A549 treated with AZD9567 at 1 μM for 4 hours (cell line): ENCODE measurements around the gene OR6C1. TPM values are rescaled to one million over a fixed set of nuclear protein-coding genes. Genes with fewer than 3 reads are reported as not detected.

Experiments used
- total RNA-seq: library from RNA; stranded (reverse); fragments of 200-300 nt; extraction: Qiagen RNA extraction; gene quantifications from 5 replicates; pipeline ENCODE4 v1.2.3, GENCODE V29; 2022; ENCODE audit not compliant: insufficient read depth

Gene OR6C1
- not detected in 5 replicates for total RNA-seq

GRCh38 chr12:55314043-55314442 lies at the start of gene OR6C1:
Gene OR6C1, plus strand, starts transcription at chr12:55314343. Its CDS starts 6,257 bp downstream, at chr12:55320600.

GRCh38 chr12:55296469-55296868 lies 17.7 kb upstream of the OR6C1 start, which contains the start of gene OR6C6:
Gene OR6C6, minus strand, starts transcription at chr12:55296569. Its CDS starts 1,337 bp downstream, at chr12:55295232.

GRCh38 chr12:55330446-55330845 lies 16.3 kb downstream of the OR6C1 start, which contains the start of gene OR6C3:
Gene OR6C3, plus strand, starts transcription at chr12:55330746. Its CDS starts 955 bp downstream, at chr12:55331701.

GRCh38 chr12:55362675-55363074 lies 48.5 kb downstream of the OR6C1 start, which contains the start of gene OR6C75:
Gene OR6C75, plus strand, starts transcription at chr12:55362975. Its CDS starts 2,136 bp downstream, at chr12:55365111.

Other genes with a start within 250 kb of the OR6C1 start
- not detected in 5 replicates for gene OR9K2, start 187.9 kb upstream of the OR6C1 start, total RNA-seq
- gene OR10A7, start 93.3 kb upstream of the OR6C1 start, total RNA-seq = not detected in 5 replicates
- gene OR6C74, start 69.7 kb upstream of the OR6C1 start, total RNA-seq = not detected in 5 replicates
- not detected in 5 replicates for gene OR6C6, start 17.8 kb upstream of the OR6C1 start, total RNA-seq
- gene OR6C3, start 16.4 kb downstream of the OR6C1 start, total RNA-seq = not detected in 5 replicates
- gene OR6C75, start 48.6 kb downstream of the OR6C1 start, total RNA-seq = not detected in 5 replicates
- not detected in 5 replicates for gene OR6C65, start 86.2 kb downstream of the OR6C1 start, total RNA-seq
- not detected in 5 replicates for gene OR6C76, start 111.9 kb downstream of the OR6C1 start, total RNA-seq
- gene OR6C2, start 129.7 kb downstream of the OR6C1 start, total RNA-seq = not detected in 5 replicates
- gene OR6C70, start 155.8 kb downstream of the OR6C1 start, total RNA-seq = not detected in 5 replicates
- gene OR6C68, start 178.0 kb downstream of the OR6C1 start, total RNA-seq = not detected in 5 replicates
- not detected in 5 replicates for gene OR6C4, start 235.3 kb downstream of the OR6C1 start, total RNA-seq